ENCODE measurements around the gene ATP1A1.

The ATP1A1 gene

DNA sequence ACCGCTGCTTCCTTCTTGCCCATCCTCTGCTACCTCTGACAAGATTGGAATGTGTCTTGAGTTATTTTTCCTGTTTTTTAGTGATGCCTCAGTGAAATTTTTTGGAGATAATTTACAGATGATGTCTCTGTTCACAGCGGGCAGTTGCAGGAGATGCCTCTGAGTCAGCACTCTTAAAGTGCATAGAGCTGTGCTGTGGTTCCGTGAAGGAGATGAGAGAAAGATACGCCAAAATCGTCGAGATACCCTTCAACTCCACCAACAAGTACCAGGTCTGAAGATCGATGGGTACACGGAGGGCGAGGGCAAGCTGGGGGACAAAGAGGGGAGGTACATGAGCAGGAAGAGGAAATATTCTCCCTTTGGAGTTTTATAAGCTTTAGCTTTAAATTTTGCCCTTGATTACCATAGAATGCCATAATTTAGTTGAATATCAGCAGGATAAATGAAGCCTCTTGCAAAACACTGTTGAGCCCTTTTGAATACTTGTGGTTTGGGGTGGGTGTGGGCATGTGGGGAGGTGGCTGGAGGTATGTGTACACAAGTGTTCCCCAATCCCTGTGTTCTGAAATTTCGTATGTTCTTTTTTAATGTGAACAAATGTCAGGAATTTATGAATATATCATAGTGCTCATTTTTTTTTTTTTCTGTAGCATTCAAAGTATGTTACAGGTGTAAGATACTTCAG, 19.8 kb downstream of the ATP1A1 start:
- no peak for DNase-seq

DNA sequence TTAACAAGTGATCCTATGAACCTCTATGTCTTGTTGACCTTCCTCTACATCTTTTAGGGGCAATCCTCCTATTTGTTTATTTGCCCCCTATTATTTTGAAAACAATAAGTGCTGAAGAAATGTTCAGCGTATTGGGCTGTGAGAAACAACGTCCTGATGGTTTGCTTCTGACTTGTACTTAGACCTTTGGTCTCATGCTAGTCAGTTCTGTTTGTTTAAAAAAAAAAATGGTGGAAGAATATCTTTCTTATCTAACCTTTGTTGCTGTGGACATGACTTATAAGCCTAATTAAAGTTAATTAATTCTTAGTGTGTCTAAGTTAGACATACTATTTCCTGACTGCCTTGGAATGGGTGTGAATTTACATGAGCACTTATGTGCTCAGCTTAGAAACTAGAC, 20.7 kb downstream of the ATP1A1 start:
- DNase-seq = no peak

- no peak for DNase-seq
These were observed 21.2 kb downstream of the ATP1A1 start for GRCh38 chr1:116394270-116394669.

DNA sequence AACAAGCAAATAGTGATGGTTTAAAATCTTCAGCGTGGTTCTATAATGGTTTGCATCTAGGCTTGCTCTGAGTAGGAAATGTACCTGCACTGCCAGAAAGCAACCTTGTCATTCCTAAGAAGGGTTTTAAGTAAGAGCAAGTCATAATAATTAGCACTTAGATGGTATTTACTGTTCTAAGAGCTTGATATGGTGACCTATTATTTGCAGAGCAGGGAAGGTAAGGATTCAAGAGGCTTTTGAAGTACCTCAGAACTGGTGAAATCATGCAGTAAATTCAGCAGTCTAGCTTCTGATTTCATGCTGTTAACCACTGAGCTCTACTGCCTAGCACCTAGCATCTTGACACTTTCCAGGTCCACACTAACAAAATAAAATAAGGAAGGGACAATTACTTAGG, 23.7 kb downstream of the ATP1A1 start:
- DNase-seq = no peak

DNA sequence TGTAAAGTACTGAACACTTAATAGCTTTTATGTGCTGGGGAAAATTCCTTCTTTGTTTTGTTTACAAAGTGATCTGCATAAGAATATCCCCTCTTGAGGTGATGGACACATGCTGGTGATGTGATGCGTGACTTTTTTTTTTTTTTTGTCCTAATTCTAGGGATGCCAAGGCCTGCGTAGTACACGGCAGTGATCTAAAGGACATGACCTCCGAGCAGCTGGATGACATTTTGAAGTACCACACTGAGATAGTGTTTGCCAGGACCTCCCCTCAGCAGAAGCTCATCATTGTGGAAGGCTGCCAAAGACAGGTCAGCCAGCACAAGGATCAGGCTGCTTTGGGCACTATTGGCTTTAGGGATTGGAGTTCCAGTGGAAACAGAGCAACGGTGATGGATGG, 24.7 kb downstream of the ATP1A1 start:
- no peak for DNase-seq

DNA sequence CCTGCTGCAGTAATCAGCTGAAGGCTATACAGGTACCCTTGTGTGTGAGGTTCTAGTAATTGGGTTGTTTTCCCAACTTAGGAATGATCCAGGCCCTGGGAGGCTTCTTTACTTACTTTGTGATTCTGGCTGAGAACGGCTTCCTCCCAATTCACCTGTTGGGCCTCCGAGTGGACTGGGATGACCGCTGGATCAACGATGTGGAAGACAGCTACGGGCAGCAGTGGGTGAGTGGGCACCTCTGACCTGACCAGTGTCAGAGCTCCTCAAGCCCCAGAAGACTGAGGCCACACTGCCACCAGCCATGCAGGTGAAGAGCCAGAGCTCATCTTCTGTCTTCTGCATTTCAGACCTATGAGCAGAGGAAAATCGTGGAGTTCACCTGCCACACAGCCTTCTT, 27.7 kb downstream of the ATP1A1 start:
- no peak for DNase-seq

GRCh38 chr1:116401646-116402176, 28.7 kb downstream of the ATP1A1 start:
- DNase-seq = no peak

GRCh38 chr1:116402333-116402732, 29.3 kb downstream of the ATP1A1 start:
- no peak for DNase-seq

DNA sequence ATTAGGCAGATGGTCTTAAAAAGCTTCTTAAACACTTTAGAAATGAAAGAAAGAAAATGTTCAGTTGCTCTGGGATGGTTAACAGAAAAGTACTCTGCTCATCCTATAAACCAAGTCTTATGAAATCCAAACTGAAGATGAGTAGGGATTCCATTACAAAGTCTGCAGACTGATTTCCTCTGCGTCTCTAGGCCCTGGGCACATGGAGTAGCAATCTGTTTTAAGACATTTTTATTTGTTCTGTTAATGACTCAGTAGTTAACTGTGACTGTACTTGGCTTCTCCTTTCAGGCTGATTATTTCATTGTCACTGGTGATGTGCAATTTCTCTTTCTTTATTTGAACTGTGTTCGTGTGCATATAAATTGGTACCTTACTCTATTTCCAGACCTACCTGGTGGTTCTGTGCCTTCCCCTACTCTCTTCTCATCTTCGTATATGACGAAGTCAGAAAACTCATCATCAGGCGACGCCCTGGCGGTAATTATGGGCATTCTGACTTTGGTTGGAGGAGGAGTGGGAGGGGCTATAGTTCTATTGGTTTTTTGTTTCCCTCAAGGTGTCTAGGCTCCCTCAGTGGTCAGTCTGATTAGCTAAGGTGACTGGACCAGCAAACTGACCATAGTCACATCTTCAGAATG, 30.6 kb downstream of the ATP1A1 start:
- DNase-seq = no peak

DNA sequence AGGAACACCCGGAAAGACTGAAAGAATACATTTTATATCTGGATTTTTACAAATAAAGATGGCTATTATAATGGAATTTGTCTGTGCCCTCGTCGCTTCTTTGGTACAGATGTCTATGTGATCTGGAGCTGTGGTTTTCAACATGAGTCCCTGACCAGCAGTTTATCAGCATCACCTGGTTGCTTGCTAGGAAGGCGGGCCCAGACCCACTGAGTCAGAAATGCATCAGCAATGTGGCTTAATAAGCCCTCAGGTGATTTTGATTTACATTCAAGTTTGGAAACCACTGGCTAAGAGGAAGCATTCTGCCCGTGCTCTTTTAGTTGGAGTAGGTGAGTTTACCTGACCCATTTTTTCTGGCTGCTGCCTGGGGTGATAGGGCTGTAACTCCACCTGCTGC, 31.7 kb downstream of the ATP1A1 start:
- DNase-seq = no peak

- DNase-seq = no peak
These were observed 32.4 kb downstream of the ATP1A1 start for GRCh38 chr1:116405241-116406135.

- no peak for DNase-seq
These were observed 34.0 kb downstream of the ATP1A1 start for GRCh38 chr1:116407033-116407432.

GRCh38 chr1:116408193-116408592, 35.1 kb downstream of the ATP1A1 start:
- DNase-seq = no peak

- no peak for DNase-seq
These were observed 36.0 kb downstream of the ATP1A1 start for GRCh38 chr1:116408803-116409720.

GRCh38 chr1:116409751-116410191, 36.7 kb downstream of the ATP1A1 start:
- DNase-seq = no peak

DNA sequence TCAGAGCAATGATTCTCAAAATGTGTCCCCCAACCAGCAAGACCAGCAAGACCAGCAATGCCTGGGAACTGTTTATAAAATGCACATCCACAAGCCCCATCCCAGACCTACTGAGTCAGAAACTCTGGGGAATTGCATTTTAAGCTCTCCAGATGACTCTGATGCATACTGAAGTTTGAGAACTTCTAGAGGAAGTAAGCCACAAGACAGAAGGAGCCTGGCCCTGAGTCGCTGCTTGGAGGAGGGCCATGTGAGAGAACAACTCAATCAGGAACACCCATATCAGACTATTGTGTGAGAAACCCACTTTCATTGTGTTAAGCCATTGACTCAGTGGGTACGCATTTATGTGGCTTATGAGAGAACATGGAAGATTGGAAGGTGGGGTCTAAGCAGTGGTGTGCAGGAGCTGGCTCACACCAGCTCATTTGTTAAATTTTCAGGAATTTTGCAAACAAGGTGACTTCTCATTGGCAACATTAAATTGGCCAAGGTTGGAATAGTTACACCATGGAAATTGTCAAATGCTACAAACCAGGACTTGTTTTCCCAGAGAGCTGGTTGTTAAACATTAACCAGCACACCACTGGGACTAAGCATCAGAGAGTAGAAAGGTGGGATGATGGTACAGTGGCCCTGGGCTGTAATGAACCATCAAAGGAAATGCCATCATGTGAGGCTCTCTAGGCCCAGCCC, 38.9 kb downstream of the ATP1A1 start:
- no peak for DNase-seq

- DNase-seq = no peak
These were observed 39.4 kb downstream of the ATP1A1 start for GRCh38 chr1:116412480-116412798.

GRCh38 chr1:116412898-116413297, 39.9 kb downstream of the ATP1A1 start:
- no peak for DNase-seq

- no peak for DNase-seq
These were observed 40.4 kb downstream of the ATP1A1 start for GRCh38 chr1:116413414-116413813.

- DNase-seq = no peak
These were observed 41.3 kb downstream of the ATP1A1 start for GRCh38 chr1:116414364-116414763.

- DNase-seq = no peak
These were observed 42.2 kb downstream of the ATP1A1 start for GRCh38 chr1:116415200-116415698.
